DMS53 (cell line): ENCODE data around the gene ABHD10.

Source experiments
- DNase-seq: peaks from one replicate; lab custom pipeline; 2025; lab: John Stamatoyannopoulos, UW

Gene ABHD10

GRCh38 chr3:112032098-112032731, 53.4 kb downstream of the ABHD10 start:
- DNase-seq = no peak

- DNase-seq = no peak
Observed at GRCh38 chr3:112034436-112034835, 55.6 kb downstream of the ABHD10 start, which contains the start of gene TMPRSS7. TSS of gene TMPRSS7 (plus strand) at chr3:112034736. CDS start at chr3:112034846, 110 bp downstream.

GRCh38 chr3:112035241-112035640, 56.4 kb downstream of the ABHD10 start:
- no peak for DNase-seq

- DNase-seq = peak; percentile 15
Observed at GRCh38 chr3:112037194-112037593, 58.4 kb downstream of the ABHD10 start.

- DNase-seq = peak; percentile 90
Observed at GRCh38 chr3:112038863-112039262, 60.0 kb downstream of the ABHD10 start.

GRCh38 chr3:112041321-112041720, 62.5 kb downstream of the ABHD10 start:
- DNase-seq = no peak

GRCh38 chr3:112042842-112043280, 64.0 kb downstream of the ABHD10 start:
- DNase-seq = peak; percentile 98
